ENCODE measurements around the gene AHSA1. TPM values are rescaled to one million over a fixed set of nuclear protein-coding genes. Genes with fewer than 3 reads are reported as not detected.
"Not testable (repeated sequence)": the region's sequence is repeated elsewhere in the genome, so short reads cannot be mapped to it uniquely, and the experiment has no call there.

The AHSA1 gene
- total RNA-seq (2021) (276 and 375 TPM in 2 replicates), Bru-seq, nascent RNA (percentile 89 among the genes with signal in this experiment), BruChase-seq, experiment 1, labeled RNA remaining after a 2-hour chase (percentile 94 among the genes with signal in this experiment), BruChase-seq, experiment 2, labeled RNA remaining after a 6-hour chase (percentile 96 among the genes with signal in this experiment)
- long read RNA-seq, transcript AHSA1-201 (9 exons, 1,402 nt), result major isoform, 260 of 279 reads
- long read RNA-seq, partial matches to known transcripts, result 6 of 279 reads
- long read RNA-seq, other reads (novel, unspliced or antisense), result 7 of 279 reads

DNA sequence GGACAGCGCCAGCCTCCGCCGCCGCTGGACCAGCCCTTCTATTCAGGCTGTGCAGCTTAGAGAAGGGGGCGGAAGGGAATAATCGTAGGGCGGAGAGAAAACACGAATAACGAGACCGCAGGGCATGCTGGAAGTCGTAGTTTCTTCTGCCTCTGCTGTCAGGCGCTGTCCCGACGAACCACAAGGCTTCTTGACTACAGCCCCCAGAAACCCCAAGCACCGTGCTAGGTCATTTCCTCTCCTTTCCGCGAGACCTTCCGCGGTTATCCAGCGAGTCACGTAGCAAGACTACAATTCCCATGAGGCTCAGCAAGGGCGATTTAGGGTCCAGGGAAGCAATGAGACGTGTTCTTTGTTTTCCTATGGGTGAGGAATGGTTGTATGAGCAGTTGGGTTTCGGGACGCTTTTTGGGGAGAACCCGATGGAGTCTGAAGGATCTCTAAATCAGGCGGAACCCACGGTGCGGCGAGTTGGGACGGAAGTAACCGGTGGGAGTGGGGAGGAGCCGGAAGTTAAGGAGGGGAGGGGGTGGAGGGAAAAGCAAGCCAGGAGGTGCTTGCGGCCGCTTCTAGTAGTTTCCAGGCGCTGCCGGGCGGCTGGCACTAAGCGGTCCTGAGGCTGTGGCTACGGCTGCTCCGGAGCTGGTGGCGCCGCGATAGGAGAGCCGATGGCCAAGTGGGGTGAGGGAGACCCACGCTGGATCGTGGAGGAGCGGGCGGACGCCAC lies at the start of gene AHSA1, which contains the start of gene VIPAS39:
AHSA1 (plus strand) TSS at position 572 of the 727 bp plus-strand sequence; CDS start at position 669, 97 bp downstream.
VIPAS39 (minus strand) TSS at position 80 of the 727 bp plus-strand sequence. CDS start 3,499 bp downstream, outside the sequence.
- TF ChIP-seq, protein P1, sequence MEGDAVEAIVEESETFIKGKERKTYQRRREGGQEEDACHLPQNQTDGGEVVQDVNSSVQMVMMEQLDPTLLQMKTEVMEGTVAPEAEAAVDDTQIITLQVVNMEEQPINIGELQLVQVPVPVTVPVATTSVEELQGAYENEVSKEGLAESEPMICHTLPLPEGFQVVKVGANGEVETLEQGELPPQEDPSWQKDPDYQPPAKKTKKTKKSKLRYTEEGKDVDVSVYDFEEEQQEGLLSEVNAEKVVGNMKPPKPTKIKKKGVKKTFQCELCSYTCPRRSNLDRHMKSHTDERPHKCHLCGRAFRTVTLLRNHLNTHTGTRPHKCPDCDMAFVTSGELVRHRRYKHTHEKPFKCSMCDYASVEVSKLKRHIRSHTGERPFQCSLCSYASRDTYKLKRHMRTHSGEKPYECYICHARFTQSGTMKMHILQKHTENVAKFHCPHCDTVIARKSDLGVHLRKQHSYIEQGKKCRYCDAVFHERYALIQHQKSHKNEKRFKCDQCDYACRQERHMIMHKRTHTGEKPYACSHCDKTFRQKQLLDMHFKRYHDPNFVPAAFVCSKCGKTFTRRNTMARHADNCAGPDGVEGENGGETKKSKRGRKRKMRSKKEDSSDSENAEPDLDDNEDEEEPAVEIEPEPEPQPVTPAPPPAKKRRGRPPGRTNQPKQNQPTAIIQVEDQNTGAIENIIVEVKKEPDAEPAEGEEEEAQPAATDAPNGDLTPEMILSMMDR (conservative IDR thresholded peaks at IDR 0.05; ENCODE audit: low read depth, low read length), result no peak
- TF ChIP-seq EZH2 (IDR thresholded peaks at IDR 0.05; ENCODE audit: borderline replicate concordance, low read depth, low read length, poor library complexity, severe bottlenecking), result no peak
- intact Hi-C loops (cut with micrococcal nuclease; ENCODE audit: unreplicated experiment), result loop anchor here (2.0 kb wide), 4 partner anchors 93 to 305 kb away; partner anchors contain the start of genes ALKBH1, GSTZ1, POMT2 and SLIRP
- peak; percentile 99 for DNase-seq (ENCODE audit: low spot score)
- Histone ChIP-seq H3K4me1 (ENCODE audit: insufficient read depth, low read length, poor library complexity, severe bottlenecking) (peaks cover 14% of the 10 kb centered on the region), H3K36me3 (ENCODE audit: insufficient read depth, low read length, poor library complexity, severe bottlenecking) (peaks cover 37% of the 10 kb centered on the region), H3K27ac (ENCODE audit: low read depth, low read length, poor library complexity, severe bottlenecking) (peak within 1 kb of the TSS; percentile 95), H3K27me3 (replicated peaks; ENCODE audit: insufficient read depth, low read depth, low read length, poor library complexity) (no peaks in the 10 kb centered on the region), H3K9me3 (ENCODE audit: low read depth, low read length, poor library complexity, severe bottlenecking) (no peaks in the 10 kb centered on the region), H3K4me3 (ENCODE audit: low read depth, low read length, poor library complexity, severe bottlenecking) (peak within 1 kb of the TSS; percentile 88)
- CTCF ChIA-PET, result no interaction called here
- no TSS peak for BruUV-seq (replicated peaks)
- POLR2A ChIA-PET (ENCODE audit: low non-redundant PET), result no interaction called here

GRCh38 chr14:77409131-77409533 lies 48.8 kb upstream of the AHSA1 start:
- TF ChIP-seq, protein P1 (conservative IDR thresholded peaks at IDR 0.05; ENCODE audit: low read depth, low read length), result peak; percentile 34
- TF ChIP-seq EZH2 (IDR thresholded peaks at IDR 0.05; ENCODE audit: borderline replicate concordance, low read depth, low read length, poor library complexity, severe bottlenecking), result no peak
- H3K27me3 ChIP-seq (replicated peaks; ENCODE audit: insufficient read depth, low read depth, low read length, poor library complexity), result no peaks in the 10 kb centered on the region
- CTCF ChIA-PET, result interaction anchor here (0.6 kb wide), 1 partner anchor 256 kb away, joined by 4 read pairs; no protein-coding TSS in a partner anchor
- no peaks in the 10 kb centered on the region for H3K9me3 ChIP-seq (ENCODE audit: low read depth, low read length, poor library complexity, severe bottlenecking)
- no TSS peak for BruUV-seq (replicated peaks)
- no peak overlapping the region for H3K4me3 ChIP-seq (ENCODE audit: low read depth, low read length, poor library complexity, severe bottlenecking)
- DNase-seq (ENCODE audit: low spot score), result no peak
- intact Hi-C loops (cut with micrococcal nuclease; ENCODE audit: unreplicated experiment), result no loop called here
- H3K4me1 ChIP-seq (ENCODE audit: insufficient read depth, low read length, poor library complexity, severe bottlenecking), result no peaks in the 10 kb centered on the region
- no peaks in the 10 kb centered on the region for H3K36me3 ChIP-seq (ENCODE audit: insufficient read depth, low read length, poor library complexity, severe bottlenecking)
- no peak overlapping the region for H3K27ac ChIP-seq (ENCODE audit: low read depth, low read length, poor library complexity, severe bottlenecking)
- POLR2A ChIA-PET (ENCODE audit: low non-redundant PET), result no interaction called here

DNA sequence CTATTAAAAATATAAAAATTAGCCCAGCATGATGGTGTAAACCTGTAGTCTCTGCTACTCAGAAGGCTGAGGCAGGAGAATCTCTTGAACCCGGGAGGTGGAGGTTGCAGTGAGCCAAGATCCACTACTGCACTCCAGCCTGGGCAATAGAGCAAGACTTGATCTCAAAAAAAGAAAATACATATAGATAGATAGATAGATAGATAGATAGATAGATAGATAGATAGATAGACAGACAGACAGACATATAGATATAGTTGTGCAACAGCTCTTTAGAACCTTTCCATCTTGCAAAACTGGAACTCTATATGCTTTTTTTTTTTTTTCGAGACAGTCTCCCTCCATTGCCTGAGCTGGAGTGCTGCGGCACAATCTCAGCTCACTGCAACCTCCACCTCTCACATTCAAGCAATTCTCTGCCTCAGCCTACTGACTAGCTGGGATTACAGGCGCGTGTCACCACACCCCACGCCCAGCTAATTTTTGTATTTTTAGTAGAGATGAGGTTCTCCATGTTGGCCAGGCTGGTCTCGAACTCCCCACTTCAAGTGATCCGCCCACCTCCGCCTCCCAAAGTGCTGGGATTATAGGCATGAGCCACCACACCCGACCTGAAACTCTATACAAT lies 42.4 kb upstream of the AHSA1 start:
- H3K36me3 ChIP-seq (ENCODE audit: insufficient read depth, low read length, poor library complexity, severe bottlenecking); CTCF ChIA-PET; H3K4me1 ChIP-seq (ENCODE audit: insufficient read depth, low read length, poor library complexity, severe bottlenecking); H3K9me3 ChIP-seq (ENCODE audit: low read depth, low read length, poor library complexity, severe bottlenecking); POLR2A ChIA-PET (ENCODE audit: low non-redundant PET); intact Hi-C loops (cut with micrococcal nuclease; ENCODE audit: unreplicated experiment); DNase-seq (ENCODE audit: low spot score); H3K27me3 ChIP-seq (replicated peaks; ENCODE audit: insufficient read depth, low read depth, low read length, poor library complexity); H3K4me3 ChIP-seq (ENCODE audit: low read depth, low read length, poor library complexity, severe bottlenecking); H3K27ac ChIP-seq (ENCODE audit: low read depth, low read length, poor library complexity, severe bottlenecking); BruUV-seq (replicated peaks): not testable (repeated sequence)

GRCh38 chr14:77416098-77416497 lies 41.8 kb upstream of the AHSA1 start:
- H3K4me3 ChIP-seq (ENCODE audit: low read depth, low read length, poor library complexity, severe bottlenecking); H3K27ac ChIP-seq (ENCODE audit: low read depth, low read length, poor library complexity, severe bottlenecking); H3K4me1 ChIP-seq (ENCODE audit: insufficient read depth, low read length, poor library complexity, severe bottlenecking); H3K27me3 ChIP-seq (replicated peaks; ENCODE audit: insufficient read depth, low read depth, low read length, poor library complexity); POLR2A ChIA-PET (ENCODE audit: low non-redundant PET); DNase-seq (ENCODE audit: low spot score); BruUV-seq (replicated peaks); CTCF ChIA-PET; H3K9me3 ChIP-seq (ENCODE audit: low read depth, low read length, poor library complexity, severe bottlenecking); intact Hi-C loops (cut with micrococcal nuclease; ENCODE audit: unreplicated experiment); H3K36me3 ChIP-seq (ENCODE audit: insufficient read depth, low read length, poor library complexity, severe bottlenecking): not testable (repeated sequence)

Measured in A673 (cell line).